HepG2 (cell line): ENCODE results near the gene LITAFD. TPM values are rescaled to one million over a fixed set of nuclear protein-coding genes. Genes with fewer than 3 reads are reported as not detected.

Experiments used
- ATF1 ChIP-seq: IDR thresholded peaks from 2 replicates; pipeline ENCODE4 v1.6.1; 2016; ENCODE audit warnings: mild to moderate bottlenecking, control low read depth
- ETV6 ChIP-seq: sonication (generic); formaldehyde crosslinking; conservative IDR thresholded peaks from 2 replicates; pipeline ENCODE4 v1.4.0; 2020; ENCODE audit warnings: missing genetic modification reagents
- KAT8 ChIP-seq: IDR thresholded peaks from 2 replicates; pipeline ENCODE4 v1.6.1; 2016; ENCODE audit warnings: missing genetic modification reagents, missing compliant biosample characterization
- NFE2L1 ChIP-seq: sonication (generic); formaldehyde crosslinking; IDR thresholded peaks from 2 replicates; pipeline ENCODE4 v1.4.0; 2020; ENCODE audit warnings: missing genetic modification reagents, mild to moderate bottlenecking, borderline replicate concordance
- POLR2G ChIP-seq: fragments of 200-400 bp; formaldehyde crosslinking; IDR thresholded peaks from 2 replicates; pipeline ENCODE4 v1.6.1; 2018; ENCODE audit warnings: mild to moderate bottlenecking, low read depth, low read length, moderate library complexity
- SRSF1 ChIP-seq: fragments of 200-400 bp; formaldehyde crosslinking; optimal IDR thresholded peaks from 2 replicates; pipeline ENCODE3; 2017; ENCODE audit warnings: mild to moderate bottlenecking, low read depth, low read length, moderate library complexity
- SSRP1 ChIP-seq: IDR thresholded peaks from 2 replicates; pipeline ENCODE4 v1.6.1; 2016; ENCODE audit warnings: control low read depth
- ZNF30 ChIP-seq: sonication (generic); formaldehyde crosslinking; IDR thresholded peaks from 2 replicates; pipeline ENCODE4 v1.5.0; 2020; ENCODE audit warnings: mild to moderate bottlenecking, missing genetic modification reagents
- ZNF335 ChIP-seq: sonication (generic); formaldehyde crosslinking; IDR thresholded peaks from 2 replicates; pipeline ENCODE4 v1.4.0; 2020; ENCODE audit warnings: missing genetic modification reagents
- ZNF343 ChIP-seq: sonication (generic); formaldehyde crosslinking; IDR thresholded peaks from 2 replicates; pipeline ENCODE4 v1.4.0; 2020; ENCODE audit warnings: mild to moderate bottlenecking, missing genetic modification reagents
- ZNF44 ChIP-seq: sonication (generic); formaldehyde crosslinking; IDR thresholded peaks from 2 replicates; pipeline ENCODE4 v1.5.1; 2020; ENCODE audit warnings: mild to moderate bottlenecking, missing genetic modification reagents
- ZNF720 ChIP-seq: sonication (generic); formaldehyde crosslinking; IDR thresholded peaks from 2 replicates; pipeline ENCODE4 v1.4.0; 2020; ENCODE audit warnings: missing genetic modification reagents
- polyA plus RNA-seq, 8 experiments: library from polyadenylated mRNA; depleted of rRNA in 3 of 8; stranded (reverse) in 7 of 8; unstranded in 1 of 8; fragments of >200 nt; fragmentation: Illumina TruSeq in 4 of 8; extraction: Trizol in 4 of 8; gene quantifications; 2 replicates each; pipeline versions ENCODE4 v1.2.1 to v1.2.3, GENCODE V29; 2011 to 2016; ENCODE audit warnings: low read depth in 4 of 8, missing spikeins in 1 of 8, mixed read lengths in 1 of 8; ENCODE audit not compliant: insufficient read depth in 1 of 8
- total RNA-seq, 5 experiments: library from RNA; depleted of rRNA; stranded (reverse); fragments of >200 nt; fragmentation: Illumina TruSeq; extraction: Trizol; gene quantifications; 2 replicates each; pipeline ENCODE4 v1.2.3, GENCODE V29; 2016; ENCODE audit warnings: low read depth in 1 of 5
- TF ChIP-seq, protein P1 (sequence below): IDR thresholded peaks from 2 replicates; pipeline ENCODE4 v1.4.0; 2020; ENCODE audit warnings: mild to moderate bottlenecking, missing genetic modification reagents
- TF ChIP-seq, protein P2 (sequence below): sonication (generic); formaldehyde crosslinking; IDR thresholded peaks from 2 replicates; pipeline ENCODE4 v1.4.0; 2020; ENCODE audit warnings: missing genetic modification reagents
- TF ChIP-seq, protein P3 (sequence below): sonication (generic); formaldehyde crosslinking; IDR thresholded peaks from 2 replicates; pipeline ENCODE4 v1.4.0; 2020; ENCODE audit warnings: mild to moderate bottlenecking, missing genetic modification reagents
- TF ChIP-seq, protein P4 (sequence below): IDR thresholded peaks from 2 replicates; pipeline ENCODE4 v1.6.1; 2016; ENCODE audit warnings: low read depth, control low read depth

The LITAFD gene
- total and polyA plus RNA-seq, 2 of the 13 experiments (the other 11 are each of a cell fraction or from before 2014, with no cell fraction given), result not detected

DNA sequence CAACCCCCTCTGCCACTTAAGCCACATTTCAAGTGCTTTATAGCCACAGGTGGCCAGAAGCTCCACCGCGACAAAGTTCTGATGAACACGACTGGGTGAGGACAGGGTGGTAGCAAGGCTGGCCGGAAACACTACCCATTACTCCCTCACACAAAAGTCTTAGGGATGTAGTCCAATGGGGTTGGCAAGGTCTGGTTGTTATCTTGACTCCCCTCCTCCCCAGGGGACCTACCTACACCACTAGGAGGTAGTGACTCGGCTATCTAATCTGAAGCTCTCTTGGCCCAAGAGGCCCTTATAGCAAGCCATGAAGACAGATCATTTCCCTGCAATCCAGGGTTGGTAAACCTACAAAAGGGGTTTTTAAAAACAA, 8.4 kb downstream of the LITAFD start (continued):
- TF ChIP-seq, protein P1, sequence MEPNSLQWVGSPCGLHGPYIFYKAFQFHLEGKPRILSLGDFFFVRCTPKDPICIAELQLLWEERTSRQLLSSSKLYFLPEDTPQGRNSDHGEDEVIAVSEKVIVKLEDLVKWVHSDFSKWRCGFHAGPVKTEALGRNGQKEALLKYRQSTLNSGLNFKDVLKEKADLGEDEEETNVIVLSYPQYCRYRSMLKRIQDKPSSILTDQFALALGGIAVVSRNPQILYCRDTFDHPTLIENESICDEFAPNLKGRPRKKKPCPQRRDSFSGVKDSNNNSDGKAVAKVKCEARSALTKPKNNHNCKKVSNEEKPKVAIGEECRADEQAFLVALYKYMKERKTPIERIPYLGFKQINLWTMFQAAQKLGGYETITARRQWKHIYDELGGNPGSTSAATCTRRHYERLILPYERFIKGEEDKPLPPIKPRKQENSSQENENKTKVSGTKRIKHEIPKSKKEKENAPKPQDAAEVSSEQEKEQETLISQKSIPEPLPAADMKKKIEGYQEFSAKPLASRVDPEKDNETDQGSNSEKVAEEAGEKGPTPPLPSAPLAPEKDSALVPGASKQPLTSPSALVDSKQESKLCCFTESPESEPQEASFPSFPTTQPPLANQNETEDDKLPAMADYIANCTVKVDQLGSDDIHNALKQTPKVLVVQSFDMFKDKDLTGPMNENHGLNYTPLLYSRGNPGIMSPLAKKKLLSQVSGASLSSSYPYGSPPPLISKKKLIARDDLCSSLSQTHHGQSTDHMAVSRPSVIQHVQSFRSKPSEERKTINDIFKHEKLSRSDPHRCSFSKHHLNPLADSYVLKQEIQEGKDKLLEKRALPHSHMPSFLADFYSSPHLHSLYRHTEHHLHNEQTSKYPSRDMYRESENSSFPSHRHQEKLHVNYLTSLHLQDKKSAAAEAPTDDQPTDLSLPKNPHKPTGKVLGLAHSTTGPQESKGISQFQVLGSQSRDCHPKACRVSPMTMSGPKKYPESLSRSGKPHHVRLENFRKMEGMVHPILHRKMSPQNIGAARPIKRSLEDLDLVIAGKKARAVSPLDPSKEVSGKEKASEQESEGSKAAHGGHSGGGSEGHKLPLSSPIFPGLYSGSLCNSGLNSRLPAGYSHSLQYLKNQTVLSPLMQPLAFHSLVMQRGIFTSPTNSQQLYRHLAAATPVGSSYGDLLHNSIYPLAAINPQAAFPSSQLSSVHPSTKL (CRISPR knock-in tag), result no peak
- TF ChIP-seq ZNF44 (CRISPR knock-in tag) (0 out of 2 replicates have a peak, but pooled peaks have one; percentile 47), SSRP1 (CRISPR knock-in tag) (0 out of 2 replicates have a peak, but pooled peaks have one; percentile 57), ZNF30 (no peak), KAT8 (CRISPR knock-in tag) (no peak), ZNF720 (CRISPR knock-in tag) (no peak), SRSF1 (no peak), ZNF343 (CRISPR knock-in tag) (no peak), POLR2G (peak; percentile 46; the same call in 1 of the 2 replicates), ATF1 (CRISPR knock-in tag) (no peak), ZNF335 (no peak), NFE2L1 (no peak), ETV6 (CRISPR knock-in tag) (no peak)
- TF ChIP-seq, protein P2, sequence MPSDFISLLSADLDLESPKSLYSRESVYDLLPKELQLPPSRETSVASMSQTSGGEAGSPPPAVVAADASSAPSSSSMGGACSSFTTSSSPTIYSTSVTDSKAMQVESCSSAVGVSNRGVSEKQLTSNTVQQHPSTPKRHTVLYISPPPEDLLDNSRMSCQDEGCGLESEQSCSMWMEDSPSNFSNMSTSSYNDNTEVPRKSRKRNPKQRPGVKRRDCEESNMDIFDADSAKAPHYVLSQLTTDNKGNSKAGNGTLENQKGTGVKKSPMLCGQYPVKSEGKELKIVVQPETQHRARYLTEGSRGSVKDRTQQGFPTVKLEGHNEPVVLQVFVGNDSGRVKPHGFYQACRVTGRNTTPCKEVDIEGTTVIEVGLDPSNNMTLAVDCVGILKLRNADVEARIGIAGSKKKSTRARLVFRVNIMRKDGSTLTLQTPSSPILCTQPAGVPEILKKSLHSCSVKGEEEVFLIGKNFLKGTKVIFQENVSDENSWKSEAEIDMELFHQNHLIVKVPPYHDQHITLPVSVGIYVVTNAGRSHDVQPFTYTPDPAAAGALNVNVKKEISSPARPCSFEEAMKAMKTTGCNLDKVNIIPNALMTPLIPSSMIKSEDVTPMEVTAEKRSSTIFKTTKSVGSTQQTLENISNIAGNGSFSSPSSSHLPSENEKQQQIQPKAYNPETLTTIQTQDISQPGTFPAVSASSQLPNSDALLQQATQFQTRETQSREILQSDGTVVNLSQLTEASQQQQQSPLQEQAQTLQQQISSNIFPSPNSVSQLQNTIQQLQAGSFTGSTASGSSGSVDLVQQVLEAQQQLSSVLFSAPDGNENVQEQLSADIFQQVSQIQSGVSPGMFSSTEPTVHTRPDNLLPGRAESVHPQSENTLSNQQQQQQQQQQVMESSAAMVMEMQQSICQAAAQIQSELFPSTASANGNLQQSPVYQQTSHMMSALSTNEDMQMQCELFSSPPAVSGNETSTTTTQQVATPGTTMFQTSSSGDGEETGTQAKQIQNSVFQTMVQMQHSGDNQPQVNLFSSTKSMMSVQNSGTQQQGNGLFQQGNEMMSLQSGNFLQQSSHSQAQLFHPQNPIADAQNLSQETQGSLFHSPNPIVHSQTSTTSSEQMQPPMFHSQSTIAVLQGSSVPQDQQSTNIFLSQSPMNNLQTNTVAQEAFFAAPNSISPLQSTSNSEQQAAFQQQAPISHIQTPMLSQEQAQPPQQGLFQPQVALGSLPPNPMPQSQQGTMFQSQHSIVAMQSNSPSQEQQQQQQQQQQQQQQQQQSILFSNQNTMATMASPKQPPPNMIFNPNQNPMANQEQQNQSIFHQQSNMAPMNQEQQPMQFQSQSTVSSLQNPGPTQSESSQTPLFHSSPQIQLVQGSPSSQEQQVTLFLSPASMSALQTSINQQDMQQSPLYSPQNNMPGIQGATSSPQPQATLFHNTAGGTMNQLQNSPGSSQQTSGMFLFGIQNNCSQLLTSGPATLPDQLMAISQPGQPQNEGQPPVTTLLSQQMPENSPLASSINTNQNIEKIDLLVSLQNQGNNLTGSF, result no peak
- TF ChIP-seq, protein P3, sequence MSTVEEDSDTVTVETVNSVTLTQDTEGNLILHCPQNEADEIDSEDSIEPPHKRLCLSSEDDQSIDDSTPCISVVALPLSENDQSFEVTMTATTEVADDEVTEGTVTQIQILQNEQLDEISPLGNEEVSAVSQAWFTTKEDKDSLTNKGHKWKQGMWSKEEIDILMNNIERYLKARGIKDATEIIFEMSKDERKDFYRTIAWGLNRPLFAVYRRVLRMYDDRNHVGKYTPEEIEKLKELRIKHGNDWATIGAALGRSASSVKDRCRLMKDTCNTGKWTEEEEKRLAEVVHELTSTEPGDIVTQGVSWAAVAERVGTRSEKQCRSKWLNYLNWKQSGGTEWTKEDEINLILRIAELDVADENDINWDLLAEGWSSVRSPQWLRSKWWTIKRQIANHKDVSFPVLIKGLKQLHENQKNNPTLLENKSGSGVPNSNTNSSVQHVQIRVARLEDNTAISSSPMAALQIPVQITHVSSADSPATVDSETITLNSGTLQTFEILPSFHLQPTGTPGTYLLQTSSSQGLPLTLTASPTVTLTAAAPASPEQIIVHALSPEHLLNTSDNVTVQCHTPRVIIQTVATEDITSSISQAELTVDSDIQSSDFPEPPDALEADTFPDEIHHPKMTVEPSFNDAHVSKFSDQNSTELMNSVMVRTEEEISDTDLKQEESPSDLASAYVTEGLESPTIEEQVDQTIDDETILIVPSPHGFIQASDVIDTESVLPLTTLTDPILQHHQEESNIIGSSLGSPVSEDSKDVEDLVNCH (CRISPR knock-in tag), result no peak
- TF ChIP-seq, protein P4, sequence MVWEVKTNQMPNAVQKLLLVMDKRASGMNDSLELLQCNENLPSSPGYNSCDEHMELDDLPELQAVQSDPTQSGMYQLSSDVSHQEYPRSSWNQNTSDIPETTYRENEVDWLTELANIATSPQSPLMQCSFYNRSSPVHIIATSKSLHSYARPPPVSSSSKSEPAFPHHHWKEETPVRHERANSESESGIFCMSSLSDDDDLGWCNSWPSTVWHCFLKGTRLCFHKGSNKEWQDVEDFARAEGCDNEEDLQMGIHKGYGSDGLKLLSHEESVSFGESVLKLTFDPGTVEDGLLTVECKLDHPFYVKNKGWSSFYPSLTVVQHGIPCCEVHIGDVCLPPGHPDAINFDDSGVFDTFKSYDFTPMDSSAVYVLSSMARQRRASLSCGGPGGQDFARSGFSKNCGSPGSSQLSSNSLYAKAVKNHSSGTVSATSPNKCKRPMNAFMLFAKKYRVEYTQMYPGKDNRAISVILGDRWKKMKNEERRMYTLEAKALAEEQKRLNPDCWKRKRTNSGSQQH (CRISPR knock-in tag), result no peak
- TF ChIP-seq, all 625 proteins: peak for 5
